ENCODE data around the gene CEACAM16.

DNA sequence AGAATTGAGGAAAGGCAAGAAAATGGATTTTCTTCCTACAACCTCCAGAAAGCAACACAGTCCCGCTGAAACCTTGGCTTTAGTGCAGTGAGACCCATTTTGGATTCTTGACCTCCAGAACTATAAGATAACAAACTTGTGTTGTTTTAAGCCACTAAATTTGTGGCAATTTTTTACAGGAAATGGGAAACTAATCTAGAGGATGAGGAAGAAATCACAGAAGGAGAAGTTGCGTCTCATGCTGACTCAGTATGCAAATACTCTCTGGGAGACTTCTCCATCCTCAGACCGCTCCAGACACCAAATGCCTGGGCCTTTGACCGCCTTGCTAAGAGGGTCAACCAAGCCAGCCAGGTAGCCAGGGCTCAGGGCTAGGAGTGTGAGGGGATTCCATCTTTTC lies 13.1 kb upstream of the CEACAM16 start:
- TF ChIP-seq, protein P1, sequence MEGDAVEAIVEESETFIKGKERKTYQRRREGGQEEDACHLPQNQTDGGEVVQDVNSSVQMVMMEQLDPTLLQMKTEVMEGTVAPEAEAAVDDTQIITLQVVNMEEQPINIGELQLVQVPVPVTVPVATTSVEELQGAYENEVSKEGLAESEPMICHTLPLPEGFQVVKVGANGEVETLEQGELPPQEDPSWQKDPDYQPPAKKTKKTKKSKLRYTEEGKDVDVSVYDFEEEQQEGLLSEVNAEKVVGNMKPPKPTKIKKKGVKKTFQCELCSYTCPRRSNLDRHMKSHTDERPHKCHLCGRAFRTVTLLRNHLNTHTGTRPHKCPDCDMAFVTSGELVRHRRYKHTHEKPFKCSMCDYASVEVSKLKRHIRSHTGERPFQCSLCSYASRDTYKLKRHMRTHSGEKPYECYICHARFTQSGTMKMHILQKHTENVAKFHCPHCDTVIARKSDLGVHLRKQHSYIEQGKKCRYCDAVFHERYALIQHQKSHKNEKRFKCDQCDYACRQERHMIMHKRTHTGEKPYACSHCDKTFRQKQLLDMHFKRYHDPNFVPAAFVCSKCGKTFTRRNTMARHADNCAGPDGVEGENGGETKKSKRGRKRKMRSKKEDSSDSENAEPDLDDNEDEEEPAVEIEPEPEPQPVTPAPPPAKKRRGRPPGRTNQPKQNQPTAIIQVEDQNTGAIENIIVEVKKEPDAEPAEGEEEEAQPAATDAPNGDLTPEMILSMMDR (conservative IDR thresholded peaks at IDR 0.05) = no peak
- TF ChIP-seq ZFX (IDR thresholded peaks at IDR 0.05) = no peak
